ENCODE results near the gene RASGRP2.

Gene RASGRP2

GRCh38 chr11:64719406-64719805 is 24.5 kb downstream of the RASGRP2 start:
- Histone ChIP-seq H3K9me3 (no peaks in the 10 kb centered on the region), H3K36me3 (no peaks in the 10 kb centered on the region), H3K4me3 (ENCODE audit: low read depth, low read length) (no peak overlapping the region), H3K27me3 (no peaks in the 10 kb centered on the region), H3K4me1 (no peaks in the 10 kb centered on the region)
- TF ChIP-seq CTCF (IDR thresholded peaks at IDR 0.05; ENCODE audit: low read depth, low read length) = no peak
- no peak for DNase-seq

GRCh38 chr11:64718780-64719124 is 25.2 kb downstream of the RASGRP2 start:
- H3K4me3 ChIP-seq (ENCODE audit: low read depth, low read length) = no peak overlapping the region
- no peaks in the 10 kb centered on the region for H3K36me3 ChIP-seq
- TF ChIP-seq CTCF (IDR thresholded peaks at IDR 0.05; ENCODE audit: low read depth, low read length) = no peak
- H3K4me1 ChIP-seq = no peaks in the 10 kb centered on the region
- H3K27me3 ChIP-seq = no peaks in the 10 kb centered on the region; the same call in none of the 2 replicates
- H3K9me3 ChIP-seq = no peaks in the 10 kb centered on the region
- DNase-seq = no peak

- no peak for DNase-seq
- no peaks in the 10 kb centered on the region for H3K36me3 ChIP-seq
- H3K4me3 ChIP-seq (ENCODE audit: low read depth, low read length) = no peak overlapping the region
- H3K27me3 ChIP-seq = no peaks in the 10 kb centered on the region; the same call in none of the 2 replicates
- H3K4me1 ChIP-seq = no peaks in the 10 kb centered on the region
- no peak for TF ChIP-seq CTCF (IDR thresholded peaks at IDR 0.05; ENCODE audit: low read depth, low read length)
- no peaks in the 10 kb centered on the region for H3K9me3 ChIP-seq
Measured at GRCh38 chr11:64718084-64718779, 25.7 kb downstream of the RASGRP2 start.

GRCh38 chr11:64717268-64717578 is 26.7 kb downstream of the RASGRP2 start:
- Histone ChIP-seq H3K36me3 (no peaks in the 10 kb centered on the region), H3K27me3 (no peaks in the 10 kb centered on the region; the same call in none of the 2 replicates), H3K4me3 (ENCODE audit: low read depth, low read length) (no peak overlapping the region), H3K9me3 (no peaks in the 10 kb centered on the region), H3K4me1 (no peaks in the 10 kb centered on the region)
- TF ChIP-seq CTCF (IDR thresholded peaks at IDR 0.05; ENCODE audit: low read depth, low read length) = no peak
- no peak for DNase-seq

- peak; percentile 46 for DNase-seq
- Histone ChIP-seq H3K9me3 (no peaks in the 10 kb centered on the region), H3K4me3 (ENCODE audit: low read depth, low read length) (no peak overlapping the region), H3K36me3 (no peaks in the 10 kb centered on the region), H3K27me3 (no peaks in the 10 kb centered on the region; the same call in none of the 2 replicates), H3K4me1 (no peaks in the 10 kb centered on the region)
- no peak for TF ChIP-seq CTCF (IDR thresholded peaks at IDR 0.05; ENCODE audit: low read depth, low read length)
Measured at GRCh38 chr11:64716473-64717267, 27.3 kb downstream of the RASGRP2 start.

Data from BE2C (cell line).